GM19035 (cell line): ENCODE results near the gene SBK1.
"Not testable (repeated sequence)": the region's sequence is repeated elsewhere in the genome, so short reads cannot be mapped to it uniquely, and the experiment has no call there.

Source experiments
- ATAC-seq: cut with Tn5 transposase; IDR thresholded peaks from one replicate; pipeline ENCODE4 v1.9.1; 2021; ENCODE audit not compliant: unreplicated experiment

The SBK1 gene

DNA sequence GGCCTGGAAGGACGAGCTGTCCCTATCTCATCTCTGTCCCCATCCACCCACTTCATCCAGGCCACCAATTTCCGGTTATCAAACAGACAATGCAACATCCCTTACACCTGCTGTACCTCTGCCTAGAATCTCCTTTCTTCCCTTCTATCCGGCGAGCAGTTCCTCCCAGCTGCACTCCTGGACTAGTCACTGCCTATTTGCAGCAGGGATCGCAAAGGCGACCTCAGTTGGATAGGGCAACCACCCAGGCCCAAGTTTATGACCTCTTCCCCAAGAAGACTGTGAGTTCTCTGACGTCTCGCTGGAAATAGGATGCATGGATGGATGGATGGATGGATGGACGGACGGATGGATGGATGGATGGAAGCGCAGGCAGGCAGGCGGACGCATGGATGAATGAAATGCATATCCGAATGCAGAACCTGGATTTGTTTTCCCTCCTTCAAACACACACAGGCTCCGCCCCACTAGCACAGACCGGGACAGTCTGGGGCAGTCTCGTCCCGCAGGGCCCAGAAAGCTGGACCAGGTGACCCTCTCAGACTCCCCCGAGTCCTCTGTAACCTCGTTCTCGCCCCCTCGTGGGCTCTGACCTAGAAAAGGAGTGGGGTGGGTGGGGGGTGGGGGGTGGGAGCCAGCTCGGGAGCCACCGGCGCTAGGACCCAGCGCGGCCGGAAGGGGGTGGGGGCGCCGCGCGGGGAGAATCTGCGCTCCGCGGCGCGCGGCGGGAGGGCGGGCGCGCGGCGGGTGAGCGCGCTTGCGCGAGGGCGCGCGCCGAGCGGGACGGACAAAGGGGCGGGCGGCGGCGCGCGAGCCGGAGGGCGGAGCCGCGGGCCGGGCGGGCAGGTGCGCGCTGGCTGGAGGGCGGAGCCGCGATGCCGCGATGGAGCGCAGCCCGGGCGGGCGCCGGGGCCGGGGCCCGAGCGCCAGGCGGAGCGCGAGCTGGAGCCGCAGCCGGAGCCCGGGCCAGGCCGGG lies at the start of gene SBK1:
Gene SBK1, plus strand, starts transcription at position 875 of the 976 bp plus-strand sequence. CDS start 24,867 bp downstream, outside the sequence.
- peak; percentile 93 for ATAC-seq

DNA sequence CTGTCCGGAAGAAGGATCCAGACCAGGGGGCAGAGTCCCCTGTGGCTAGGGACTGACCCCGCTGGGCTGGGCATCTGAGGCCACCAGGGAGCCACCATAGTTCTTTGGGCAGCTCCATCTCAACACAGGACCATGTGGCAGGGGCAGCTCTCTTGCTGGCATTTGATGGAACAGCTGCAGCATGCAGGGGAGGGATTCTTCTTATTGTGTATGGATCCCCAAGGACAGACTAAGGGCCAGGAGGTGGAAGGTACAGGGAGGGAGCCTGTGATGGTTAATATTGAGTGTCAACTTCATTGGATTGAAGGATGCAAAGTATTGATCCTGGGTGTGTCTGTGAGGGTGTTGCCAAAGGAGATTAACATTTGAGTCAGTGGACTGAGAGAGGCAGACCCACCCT lies 42.8 kb upstream of the SBK1 start:
- not testable (repeated sequence) for ATAC-seq

- no peak for ATAC-seq
Measured at GRCh38 chr16:28250999-28251398, 41.3 kb upstream of the SBK1 start.

DNA sequence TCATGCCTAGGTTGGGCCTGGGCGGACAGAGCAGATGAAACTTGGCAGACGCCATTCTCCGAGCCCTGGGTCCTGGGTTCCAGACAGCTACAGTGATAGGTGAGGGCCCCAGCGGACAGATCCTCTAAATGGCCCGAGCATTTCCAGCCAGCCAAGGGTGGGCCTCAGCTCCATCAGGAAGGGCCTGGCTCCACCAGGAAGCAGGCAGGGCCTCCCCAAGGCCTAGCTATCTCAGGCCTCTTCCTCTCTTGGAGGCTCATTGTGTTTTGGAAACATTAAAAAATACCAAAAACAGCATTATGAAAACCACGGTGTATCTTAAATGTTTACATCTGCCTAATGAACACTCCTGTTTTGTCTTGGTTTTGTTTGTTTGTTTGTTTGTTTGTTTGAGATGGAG lies 38.2 kb upstream of the SBK1 start:
- no peak for ATAC-seq

- no peak for ATAC-seq
Measured at GRCh38 chr16:28255838-28256237, 36.5 kb upstream of the SBK1 start.

DNA sequence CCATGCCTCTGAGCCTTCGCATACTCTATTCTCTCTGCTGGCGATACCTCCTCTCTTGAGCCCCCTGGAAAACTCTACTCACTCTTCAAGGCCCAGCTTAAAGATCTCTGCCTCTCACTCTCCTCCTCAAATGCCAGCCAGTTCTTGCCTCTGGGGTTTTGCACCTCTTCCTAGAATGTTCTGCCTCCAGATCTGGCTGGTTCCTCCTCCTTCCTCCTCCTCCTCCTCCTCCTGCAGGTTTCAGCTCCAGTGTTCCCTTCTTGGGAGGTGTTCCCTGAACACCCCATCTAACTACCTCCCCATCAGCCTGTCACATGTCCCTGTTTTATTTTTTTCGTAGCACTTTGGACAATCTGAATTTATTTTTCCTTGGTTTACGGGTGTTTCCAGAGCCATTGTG lies 35.1 kb upstream of the SBK1 start:
- ATAC-seq: no peak

GRCh38 chr16:28258567-28258966 lies 33.8 kb upstream of the SBK1 start:
- ATAC-seq: no peak

- no peak for ATAC-seq
Measured at GRCh38 chr16:28259091-28259780, 33.1 kb upstream of the SBK1 start.

GRCh38 chr16:28259781-28260150 lies 32.6 kb upstream of the SBK1 start:
- ATAC-seq: no peak

DNA sequence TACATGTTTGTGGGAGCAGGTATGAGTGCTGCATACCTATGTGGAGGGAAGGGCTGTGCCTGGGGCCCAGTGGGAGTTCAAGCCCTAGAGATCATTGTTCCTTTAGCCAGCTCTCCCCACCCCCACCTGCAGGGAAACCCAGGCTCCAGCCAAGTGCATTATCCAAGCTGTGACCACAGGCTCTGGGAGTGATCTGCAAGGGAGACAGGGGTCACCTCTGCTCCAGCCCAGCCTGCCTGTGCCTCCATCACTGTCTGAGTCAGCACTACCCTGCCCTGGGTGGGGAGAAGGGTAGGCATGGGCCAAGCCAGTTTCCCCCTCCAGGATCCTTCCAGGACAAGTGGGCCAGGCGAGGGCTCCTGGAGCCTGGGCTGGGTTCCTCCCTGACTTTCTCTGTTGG lies 32.1 kb upstream of the SBK1 start:
- ATAC-seq: no peak

DNA sequence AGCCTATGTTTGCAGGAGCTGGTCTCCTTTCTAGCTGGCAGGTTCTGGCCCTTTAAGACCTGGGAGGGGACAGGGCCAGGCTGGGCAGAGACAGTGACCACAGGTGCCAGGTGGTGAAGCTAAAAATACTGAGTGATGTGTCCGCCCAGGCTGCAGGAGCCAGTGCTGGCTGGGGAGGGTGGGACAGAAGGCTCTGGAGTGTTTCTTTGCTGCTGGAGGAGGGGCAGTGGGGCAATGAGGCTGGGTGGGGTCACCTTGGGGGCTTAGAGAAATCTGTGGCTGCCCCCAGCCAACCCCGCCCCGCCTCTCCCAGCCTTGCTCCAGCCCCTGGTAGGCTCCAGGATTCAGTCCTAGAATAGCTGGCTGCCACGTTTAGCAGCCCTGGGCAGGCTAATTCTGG lies 30.4 kb upstream of the SBK1 start:
- no peak for ATAC-seq

DNA sequence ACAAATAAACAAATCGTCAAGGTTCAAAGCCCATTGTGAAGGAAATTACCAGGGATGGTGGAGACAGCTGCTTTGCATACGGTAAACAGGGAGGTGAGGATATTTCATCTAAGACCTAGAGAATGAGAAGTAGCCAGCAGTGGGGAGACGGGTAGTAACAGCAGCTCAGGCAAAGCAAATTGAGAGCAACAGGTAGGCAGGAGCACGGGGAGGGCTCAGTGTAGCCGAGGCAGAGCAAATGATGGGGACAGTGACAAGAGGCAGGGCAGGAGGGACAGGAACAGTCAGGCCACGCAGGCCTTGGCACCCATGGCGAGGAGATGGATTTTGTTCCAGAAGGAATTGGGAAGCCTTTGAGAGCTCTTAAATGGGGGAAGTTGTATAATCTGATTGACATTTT lies 29.0 kb upstream of the SBK1 start:
- no peak for ATAC-seq

DNA sequence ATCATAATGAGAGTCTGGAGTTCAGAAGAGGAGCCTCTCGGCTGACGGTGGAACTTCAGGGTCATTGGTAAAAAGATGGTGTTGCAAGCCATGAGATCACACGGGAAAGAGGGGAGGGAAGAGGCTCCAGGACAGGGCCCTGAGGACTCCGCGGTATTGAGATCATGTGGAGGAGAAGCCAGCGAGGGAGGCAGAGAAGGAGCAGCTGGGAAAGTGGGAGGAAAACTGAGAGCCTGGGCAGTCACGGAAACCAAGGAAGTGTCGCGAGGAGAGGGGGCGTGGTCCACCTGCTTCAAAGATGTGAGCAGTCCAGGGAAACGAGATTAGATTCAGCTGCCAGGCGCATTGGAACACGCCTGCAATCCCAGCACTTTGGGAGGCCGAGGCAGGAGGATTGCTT lies 27.7 kb upstream of the SBK1 start:
- no peak for ATAC-seq

DNA sequence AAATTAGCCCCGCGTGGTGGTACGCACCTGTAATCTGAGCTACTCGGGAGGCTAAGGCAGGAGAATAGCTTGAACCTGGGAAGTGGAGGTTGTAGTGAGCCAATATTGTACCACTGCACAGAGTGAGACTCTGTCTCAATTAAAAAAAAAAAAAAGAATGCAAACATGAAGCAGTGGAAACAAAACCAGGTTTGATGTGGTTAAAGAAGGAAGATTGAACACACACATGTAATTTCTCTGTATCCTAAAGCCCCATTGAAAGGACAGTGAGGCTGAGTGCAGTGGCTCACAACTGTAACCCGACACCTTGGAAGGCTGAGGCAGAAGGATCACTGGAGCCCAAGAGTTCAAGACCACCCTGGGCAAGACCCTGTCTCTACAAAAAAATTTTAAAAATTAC lies 26.5 kb upstream of the SBK1 start:
- no peak for ATAC-seq

GRCh38 chr16:28267356-28267755 lies 25.0 kb upstream of the SBK1 start:
- no peak for ATAC-seq

- ATAC-seq: no peak
Measured at GRCh38 chr16:28273511-28273910, 18.8 kb upstream of the SBK1 start.

GRCh38 chr16:28274676-28275075 lies 17.6 kb upstream of the SBK1 start:
- no peak for ATAC-seq

- no peak for ATAC-seq
Measured at GRCh38 chr16:28276301-28276700, 16.0 kb upstream of the SBK1 start.

DNA sequence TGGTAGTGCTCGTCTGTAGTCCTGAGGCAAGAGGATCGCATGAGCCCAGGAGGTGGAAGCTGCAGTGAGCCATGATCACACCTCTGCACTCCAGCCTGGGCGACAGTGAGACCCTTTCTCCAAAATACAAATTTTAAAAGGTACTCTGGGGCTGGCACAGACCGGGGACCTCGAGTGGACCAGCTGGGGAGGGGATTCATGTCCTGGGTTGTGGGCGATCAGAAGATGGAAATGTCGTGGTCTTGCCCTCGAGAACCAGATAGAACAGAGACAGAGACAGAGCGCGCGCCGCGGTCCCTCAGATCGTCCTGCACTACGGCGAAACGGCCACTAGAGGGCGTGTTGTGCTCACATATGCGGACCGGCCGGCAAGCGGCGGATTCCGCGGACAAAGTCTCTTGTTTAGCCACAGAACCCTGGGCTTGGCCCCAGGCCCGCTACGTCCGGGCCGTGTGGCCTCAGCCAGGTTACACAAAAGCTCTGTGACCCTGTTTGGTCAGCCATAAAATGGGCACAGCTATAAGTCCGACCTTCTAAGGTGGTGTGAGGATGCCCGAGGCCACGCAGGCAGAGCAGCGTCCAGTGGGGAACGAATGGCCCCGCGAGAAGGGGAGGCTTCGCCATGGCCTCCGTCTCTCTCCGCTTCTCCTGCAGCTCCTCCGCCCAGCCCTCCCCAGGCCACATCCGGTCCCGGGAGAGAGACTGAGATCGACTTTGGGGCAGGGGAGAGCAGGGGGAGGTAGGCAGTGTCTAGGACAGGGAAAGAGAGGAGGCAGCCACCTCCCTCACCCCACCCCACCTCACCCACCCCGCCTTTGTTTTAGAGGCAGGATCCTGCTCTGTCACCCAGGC lies 14.6 kb upstream of the SBK1 start:
- ATAC-seq: no peak

GRCh38 chr16:28279006-28279405 lies 13.3 kb upstream of the SBK1 start:
- ATAC-seq: no peak
